ENCODE results near the gene SMIM36. TPM values are rescaled to one million over a fixed set of nuclear protein-coding genes. Genes with fewer than 3 reads are reported as not detected.
"Not testable (repeated sequence)": the region's sequence is repeated elsewhere in the genome, so short reads cannot be mapped to it uniquely, and the experiment has no call there.

SMIM36 gene
- total and polyA plus RNA-seq, 2 experiments from 2014 or later: not detected

DNA sequence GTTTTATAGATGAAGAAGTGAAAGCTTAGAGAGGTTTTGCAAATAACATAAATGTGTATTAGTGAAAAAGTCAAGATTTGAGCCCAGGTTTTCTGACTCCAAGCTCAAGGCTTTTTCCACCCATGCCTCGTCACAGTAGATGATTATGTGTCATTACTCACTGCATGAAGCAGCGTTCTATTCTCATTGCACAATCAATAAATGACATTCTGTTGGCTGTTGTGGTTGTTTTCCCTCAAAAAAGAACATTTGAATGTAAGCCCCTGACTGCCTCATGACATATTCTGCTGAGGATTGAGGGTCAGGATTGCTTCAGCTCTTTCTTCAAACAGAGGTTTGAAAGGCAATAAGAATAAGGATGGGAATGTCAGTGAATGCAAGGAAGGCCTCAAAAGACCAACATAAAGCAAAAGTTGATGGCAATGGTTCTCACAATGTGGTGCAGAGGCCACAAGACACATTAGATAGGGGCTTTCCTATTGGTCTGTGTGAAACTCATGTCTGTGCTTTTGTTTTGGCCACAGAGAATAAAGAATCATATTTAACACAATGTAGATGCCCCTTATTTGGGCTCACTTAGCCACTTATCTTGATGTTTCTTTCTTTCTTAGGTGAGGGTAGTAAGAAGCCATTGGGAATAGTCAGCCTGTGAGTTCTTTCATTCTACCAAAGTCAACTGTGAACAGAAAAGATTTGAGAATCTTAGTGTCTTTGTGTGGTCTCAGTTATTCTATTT is 84.2 kb downstream of the SMIM36 start:
- Histone ChIP-seq H3K27ac (no peak overlapping the region), H3K79me2 (no peaks in the 10 kb centered on the region), H3K9me3 (ENCODE audit: low read depth) (no peaks in the 10 kb centered on the region), H4K20me1 (ENCODE audit: insufficient read depth, poor library complexity, severe bottlenecking) (no peaks in the 10 kb centered on the region), H2AFZ (no peak overlapping the region), H3K4me3 (no peak overlapping the region), H3K36me3 (replicated peaks; ENCODE audit: insufficient read depth, low read depth) (no peaks in the 10 kb centered on the region), H3K27me3 (no peaks in the 10 kb centered on the region), H3K9me2 (replicated peaks; ENCODE audit: insufficient read depth) (no peaks in the 10 kb centered on the region), H3K4me1 (ENCODE audit: insufficient read depth) (no peaks in the 10 kb centered on the region), H3K4me2 (no peak overlapping the region)
- TF ChIP-seq, protein P1, sequence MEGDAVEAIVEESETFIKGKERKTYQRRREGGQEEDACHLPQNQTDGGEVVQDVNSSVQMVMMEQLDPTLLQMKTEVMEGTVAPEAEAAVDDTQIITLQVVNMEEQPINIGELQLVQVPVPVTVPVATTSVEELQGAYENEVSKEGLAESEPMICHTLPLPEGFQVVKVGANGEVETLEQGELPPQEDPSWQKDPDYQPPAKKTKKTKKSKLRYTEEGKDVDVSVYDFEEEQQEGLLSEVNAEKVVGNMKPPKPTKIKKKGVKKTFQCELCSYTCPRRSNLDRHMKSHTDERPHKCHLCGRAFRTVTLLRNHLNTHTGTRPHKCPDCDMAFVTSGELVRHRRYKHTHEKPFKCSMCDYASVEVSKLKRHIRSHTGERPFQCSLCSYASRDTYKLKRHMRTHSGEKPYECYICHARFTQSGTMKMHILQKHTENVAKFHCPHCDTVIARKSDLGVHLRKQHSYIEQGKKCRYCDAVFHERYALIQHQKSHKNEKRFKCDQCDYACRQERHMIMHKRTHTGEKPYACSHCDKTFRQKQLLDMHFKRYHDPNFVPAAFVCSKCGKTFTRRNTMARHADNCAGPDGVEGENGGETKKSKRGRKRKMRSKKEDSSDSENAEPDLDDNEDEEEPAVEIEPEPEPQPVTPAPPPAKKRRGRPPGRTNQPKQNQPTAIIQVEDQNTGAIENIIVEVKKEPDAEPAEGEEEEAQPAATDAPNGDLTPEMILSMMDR (IDR thresholded peaks at IDR 0.05; ENCODE audit: poor library complexity): no peak
- TF ChIP-seq EZH2 (IDR thresholded peaks at IDR 0.05; ENCODE audit: borderline replicate concordance) (no peak), EZH2phosphoT487 (IDR thresholded peaks at IDR 0.05; ENCODE audit: low read depth, severe bottlenecking, unreplicated experiment) (no peak)
- 69% methylated on average over 2 of the region's 2 CpGs for WGBS (ENCODE audit: low lambda C conversion rate, missing lambda C conversion rate)
- DNase-seq (ENCODE audit: low spot score): no peak

DNA sequence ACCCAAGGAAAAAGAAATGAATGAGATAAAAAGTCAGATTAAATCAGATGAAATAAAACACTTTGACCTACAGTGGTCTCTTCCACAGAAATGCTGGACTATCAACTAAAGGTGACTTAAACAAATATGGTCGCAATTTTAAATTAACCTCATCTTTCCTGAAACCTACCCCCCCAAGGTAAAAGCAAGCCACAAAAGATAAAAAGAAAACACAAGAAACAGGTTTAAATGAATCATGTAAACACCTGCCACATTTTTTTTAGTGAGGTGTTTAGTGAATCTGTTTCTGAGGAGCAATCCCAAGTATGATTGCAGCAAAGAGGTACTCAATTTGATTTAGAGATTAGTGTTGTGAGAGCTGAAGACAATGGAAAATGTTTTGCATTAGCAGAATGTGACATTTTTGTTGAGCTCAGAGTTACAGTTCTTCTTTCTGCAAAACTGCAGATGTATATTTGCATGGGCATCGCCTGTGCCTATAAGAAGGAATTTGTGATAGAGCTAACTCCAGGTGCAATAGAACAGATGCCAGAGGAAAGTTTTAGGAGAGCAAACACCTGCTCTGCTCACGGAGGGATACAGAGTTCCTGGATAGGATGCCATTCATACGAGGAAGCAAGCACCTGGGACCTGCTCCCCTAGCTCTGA is 86.2 kb downstream of the SMIM36 start:
- Histone ChIP-seq H3K27me3 (no peaks in the 10 kb centered on the region), H3K4me1 (ENCODE audit: insufficient read depth) (peaks cover 4% of the 10 kb centered on the region), H3K9me2 (replicated peaks; ENCODE audit: insufficient read depth) (no peaks in the 10 kb centered on the region), H3K27ac (no peak overlapping the region), H3K4me2 (no peak overlapping the region), H2AFZ (no peak overlapping the region), H3K4me3 (no peak overlapping the region), H3K36me3 (replicated peaks; ENCODE audit: insufficient read depth, low read depth) (no peaks in the 10 kb centered on the region), H3K9me3 (ENCODE audit: low read depth) (no peaks in the 10 kb centered on the region), H3K79me2 (peaks cover 14% of the 10 kb centered on the region), H4K20me1 (ENCODE audit: insufficient read depth, poor library complexity, severe bottlenecking) (no peaks in the 10 kb centered on the region)
- TF ChIP-seq, protein P1 (IDR thresholded peaks at IDR 0.05; ENCODE audit: poor library complexity): no peak
- no peak for TF ChIP-seq EZH2 (IDR thresholded peaks at IDR 0.05; ENCODE audit: borderline replicate concordance)
- TF ChIP-seq EZH2phosphoT487 (IDR thresholded peaks at IDR 0.05; ENCODE audit: low read depth, severe bottlenecking, unreplicated experiment): no peak
- no peak for DNase-seq (ENCODE audit: low spot score)
- 71% methylated on average over 4 of the region's 4 CpGs for WGBS (ENCODE audit: low lambda C conversion rate, missing lambda C conversion rate)

DNA sequence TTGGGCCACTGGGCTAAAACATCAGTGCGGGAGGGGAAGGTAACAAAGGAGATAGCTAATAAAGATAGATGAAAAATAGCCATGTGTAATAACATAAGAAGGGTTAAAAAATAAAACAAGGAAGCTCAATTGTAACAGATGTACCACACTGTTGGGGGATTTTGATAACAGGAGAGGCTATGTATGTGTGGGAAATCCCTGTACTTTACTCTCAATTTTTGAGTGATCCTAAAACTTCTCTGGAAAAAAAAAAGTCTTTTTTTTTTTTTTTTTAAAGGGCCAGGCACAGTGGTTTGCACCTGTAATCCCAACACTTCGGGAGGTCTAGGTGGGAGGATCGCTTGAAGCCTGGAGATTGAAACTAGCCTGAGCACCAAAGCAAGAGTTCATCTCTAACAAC is 87.7 kb downstream of the SMIM36 start:
- no peak overlapping the region for H2AFZ ChIP-seq
- 67% methylated on average over 3 of the region's 3 CpGs for WGBS (ENCODE audit: low lambda C conversion rate, missing lambda C conversion rate)
- H3K36me3 ChIP-seq (replicated peaks; ENCODE audit: insufficient read depth, low read depth): no peaks in the 10 kb centered on the region
- H3K9me2 ChIP-seq (replicated peaks; ENCODE audit: insufficient read depth): no peaks in the 10 kb centered on the region
- peaks cover 29% of the 10 kb centered on the region for H3K79me2 ChIP-seq
- peak overlapping the region; percentile 22 for H3K4me2 ChIP-seq
- TF ChIP-seq EZH2phosphoT487 (IDR thresholded peaks at IDR 0.05; ENCODE audit: low read depth, severe bottlenecking, unreplicated experiment): no peak
- TF ChIP-seq EZH2 (IDR thresholded peaks at IDR 0.05; ENCODE audit: borderline replicate concordance): no peak
- TF ChIP-seq, protein P1 (IDR thresholded peaks at IDR 0.05; ENCODE audit: poor library complexity): no peak
- no peak overlapping the region for H3K27ac ChIP-seq
- H4K20me1 ChIP-seq (ENCODE audit: insufficient read depth, poor library complexity, severe bottlenecking): no peaks in the 10 kb centered on the region
- H3K4me1 ChIP-seq (ENCODE audit: insufficient read depth): peaks cover 4% of the 10 kb centered on the region
- H3K9me3 ChIP-seq (ENCODE audit: low read depth): no peaks in the 10 kb centered on the region
- no peak overlapping the region for H3K4me3 ChIP-seq
- H3K27me3 ChIP-seq: no peaks in the 10 kb centered on the region
- DNase-seq (ENCODE audit: low spot score): no peak

DNA sequence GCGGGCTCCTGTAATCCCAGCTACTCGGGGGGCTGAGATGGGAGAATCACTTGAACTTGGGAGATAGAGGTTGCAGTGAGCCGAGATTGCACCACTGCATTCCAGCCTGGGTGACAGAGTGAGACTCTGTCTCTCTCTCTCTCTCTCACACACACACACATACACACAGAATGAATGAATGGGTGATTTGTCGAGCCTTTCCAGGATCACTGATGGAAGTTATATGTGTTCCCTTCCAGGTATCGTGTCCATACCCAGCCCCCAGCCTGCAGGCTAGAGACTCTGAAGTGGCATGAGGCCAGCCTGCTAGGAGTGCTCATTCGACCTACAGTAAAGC is 88.5 kb downstream of the SMIM36 start:
- not testable (repeated sequence) for H3K4me3 ChIP-seq; H4K20me1 ChIP-seq (ENCODE audit: insufficient read depth, poor library complexity, severe bottlenecking); H3K4me2 ChIP-seq; H3K9me2 ChIP-seq (replicated peaks; ENCODE audit: insufficient read depth); H3K4me1 ChIP-seq (ENCODE audit: insufficient read depth); H3K27ac ChIP-seq; DNase-seq (ENCODE audit: low spot score); H3K36me3 ChIP-seq (replicated peaks; ENCODE audit: insufficient read depth, low read depth); H3K9me3 ChIP-seq (ENCODE audit: low read depth); H2AFZ ChIP-seq; H3K27me3 ChIP-seq
- 81% methylated on average over 6 of the region's 6 CpGs for WGBS (ENCODE audit: low lambda C conversion rate, missing lambda C conversion rate)
- peaks cover 35% of the 10 kb centered on the region for H3K79me2 ChIP-seq

All from hepatocyte (in vitro differentiated cells).